NCI-H2107 treated with DMSO at 0.1 percent for 48 hours (cell line): Measurements from ENCODE around the gene KLHDC7B.

Experiments used
- DNase-seq: peaks from one replicate; lab custom pipeline; 2025; ENCODE audit not compliant: unreplicated experiment; lab: John Stamatoyannopoulos, UW

Gene KLHDC7B

GRCh38 chr22:50585238-50585637 lies 39.5 kb downstream of the KLHDC7B start:
- no peak for DNase-seq

- DNase-seq, result no peak
Measured at GRCh38 chr22:50585781-50586180, 40.1 kb downstream of the KLHDC7B start.

- no peak for DNase-seq
Measured at GRCh38 chr22:50586416-50586815, 40.7 kb downstream of the KLHDC7B start.

DNA sequence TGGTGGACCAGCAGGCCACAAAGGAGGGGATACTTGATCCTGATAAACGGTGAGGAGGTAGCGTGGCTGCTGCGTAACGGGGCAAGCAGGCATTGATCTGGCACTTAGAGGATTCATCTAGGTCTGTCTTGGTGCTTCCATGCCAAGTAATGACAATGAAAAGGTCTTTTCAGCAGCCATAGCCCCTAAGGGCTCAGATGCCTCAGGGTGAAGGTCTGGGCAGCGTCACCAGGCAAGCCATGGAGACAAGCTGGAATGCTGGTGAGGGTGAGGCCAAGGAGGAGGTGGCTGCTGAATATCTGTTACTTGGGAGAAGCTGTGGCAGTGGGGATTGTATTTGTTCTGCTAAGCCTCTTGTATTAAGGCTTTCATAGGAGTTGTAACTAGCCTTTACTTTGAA lies 41.7 kb downstream of the KLHDC7B start:
- DNase-seq, result no peak

DNA sequence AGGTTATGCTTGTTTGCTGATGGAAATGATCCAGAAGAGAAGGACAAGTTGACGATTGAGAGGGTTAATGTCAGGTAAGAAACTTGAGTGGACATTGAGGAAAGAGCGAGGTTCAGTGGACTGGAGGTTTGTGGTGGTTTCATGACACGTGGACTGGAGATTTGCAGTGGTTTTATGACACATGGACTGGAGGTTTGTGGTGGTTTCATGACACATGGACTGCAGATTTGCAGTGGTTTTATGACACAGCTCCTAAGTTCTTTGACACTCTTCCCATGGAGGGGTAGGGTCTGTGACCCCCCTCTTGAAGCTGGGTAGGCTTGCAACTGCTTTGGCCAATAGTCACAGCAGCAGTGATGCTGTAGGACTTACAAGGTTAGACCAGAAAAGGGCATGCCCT lies 49.5 kb downstream of the KLHDC7B start:
- no peak for DNase-seq

- DNase-seq, result no peak
Measured at GRCh38 chr22:50597097-50597496, 51.4 kb downstream of the KLHDC7B start.

DNA sequence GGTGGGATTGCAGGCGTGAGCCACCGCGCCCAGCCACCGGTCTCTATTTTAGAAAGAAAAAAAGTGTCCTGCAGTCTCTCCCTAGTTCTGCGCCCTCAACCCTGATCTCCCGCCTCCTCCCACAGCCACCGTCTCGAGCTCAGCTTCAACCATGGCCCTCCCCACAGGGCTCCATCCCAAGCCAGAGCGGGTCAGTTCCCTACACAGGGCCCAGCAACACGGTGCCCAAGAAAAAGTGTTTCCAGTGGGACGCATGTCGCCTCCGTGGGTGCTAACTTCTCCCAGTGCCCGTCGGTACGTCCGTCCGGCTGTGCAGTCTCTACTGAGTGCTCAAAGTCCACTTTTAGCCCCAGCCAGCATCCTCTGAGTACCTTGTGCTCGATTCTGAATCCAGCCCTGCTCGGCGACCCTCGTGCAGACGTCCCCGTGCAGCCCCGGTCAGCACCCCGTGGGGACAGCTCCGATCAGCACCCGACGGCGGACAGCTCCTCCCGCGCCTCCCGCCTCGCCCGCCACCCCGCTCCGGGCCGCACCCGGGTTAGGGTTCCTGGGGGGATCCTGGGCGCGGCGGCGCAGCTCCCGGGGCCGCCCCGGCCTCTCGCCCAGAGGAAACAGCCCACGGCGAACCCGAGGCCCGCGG lies 54.2 kb downstream of the KLHDC7B start:
- no peak for DNase-seq

- no peak for DNase-seq
Measured at GRCh38 chr22:50600538-50600937, 54.8 kb downstream of the KLHDC7B start, which contains the start of gene MAPK8IP2. Gene MAPK8IP2, plus strand, starts transcription at chr22:50600793. Its CDS starts 26 bp downstream, at chr22:50600819.
